Measurements from ENCODE around the gene PHF20. TPM values are rescaled to one million over a fixed set of nuclear protein-coding genes. Genes with fewer than 3 reads are reported as not detected.
"Not testable (repeated sequence)": the region's sequence is repeated elsewhere in the genome, so short reads cannot be mapped to it uniquely, and the experiment has no call there.

The PHF20 gene
- total RNA-seq, 4 donors from 2014 or later, result 28.0 to 51.7 (median 35.2) TPM

GRCh38 chr20:35743693-35744491 is 27.9 kb upstream of the PHF20 start:
- Histone ChIP-seq H3K27me3 (no peaks in the 10 kb centered on the region), H3K4me3 (replicated peaks in 1 of 3) (no peak overlapping the region), H3K9me3 (no peaks in the 10 kb centered on the region), H3K27ac (peak overlapping the region; percentile 91 to 99 (median 96)), H3K4me1 (peaks cover 18 to 24% of the 10 kb centered on the region in 2 donors), H3K36me3 (peaks cover 10 to 16% of the 10 kb centered on the region in 2 donors)
- TF ChIP-seq POLR2A (IDR thresholded peaks at IDR 0.05) (no peak), CTCF (IDR thresholded peaks at IDR 0.05) (no peak)
- peak in 1 of 2 donors; percentile 15 for DNase-seq
- WGBS, 2 donors, result 79% methylated on average over 15 of the region's 15 CpGs
- intact Hi-C loops (cut with DNase I), result loop anchor here (5.0 to 10.0 kb wide), 2 partner anchors 141 to 208 kb away; partner anchors contain the start of gene SCAND1

GRCh38 chr20:35744492-35744841 is 27.3 kb upstream of the PHF20 start:
- peaks cover 8 to 10% of the 10 kb centered on the region in 2 donors for H3K36me3 ChIP-seq
- not testable (repeated sequence) for H3K4me3 ChIP-seq (replicated peaks in 1 of 3); H3K27me3 ChIP-seq; DNase-seq; H3K9me3 ChIP-seq
- peak overlapping the region in 2 of 3 donors; percentile 96 to 99 for H3K27ac ChIP-seq
- H3K4me1 ChIP-seq, result peaks cover 18 to 20% of the 10 kb centered on the region in 2 donors
- intact Hi-C loops (cut with DNase I), result loop anchor here (5.0 to 10.0 kb wide), 2 partner anchors 140 to 208 kb away; partner anchors contain the start of gene SCAND1
- 93 to 94% methylated on average over 3 of the region's 3 CpGs for WGBS, 2 donors

- no peak overlapping the region for H3K27ac ChIP-seq
- no peak overlapping the region for H3K4me3 ChIP-seq (replicated peaks in 1 of 3)
- H3K27me3 ChIP-seq, result no peaks in the 10 kb centered on the region
- WGBS, 2 donors, result 77 to 88% methylated on average over 2 of the region's 2 CpGs
- no peaks in the 10 kb centered on the region for H3K9me3 ChIP-seq
- intact Hi-C loops (cut with DNase I), result no loop called here
- DNase-seq, result no peak
- no peak for TF ChIP-seq CTCF (IDR thresholded peaks at IDR 0.05)
- no peak for TF ChIP-seq POLR2A (IDR thresholded peaks at IDR 0.05)
- H3K4me1 ChIP-seq, result no peaks in the 10 kb centered on the region
- H3K36me3 ChIP-seq, result no peaks in the 10 kb centered on the region
Measured at GRCh38 chr20:35750611-35751010, 21.2 kb upstream of the PHF20 start.

GRCh38 chr20:35756404-35756803 is 15.4 kb upstream of the PHF20 start:
- TF ChIP-seq CTCF (IDR thresholded peaks at IDR 0.05), result no peak
- Histone ChIP-seq H3K27me3 (no peaks in the 10 kb centered on the region), H3K4me1 (no peaks in the 10 kb centered on the region), H3K27ac (no peak overlapping the region), H3K9me3 (no peaks in the 10 kb centered on the region), H3K36me3 (no peaks in the 10 kb centered on the region), H3K4me3 (replicated peaks in 1 of 3) (no peak overlapping the region)
- intact Hi-C loops (cut with DNase I), result no loop called here
- no peak for DNase-seq
- WGBS, 2 donors, result 93 to 96% methylated on average over 4 of the region's 4 CpGs

GRCh38 chr20:35757098-35757705 is 14.6 kb upstream of the PHF20 start:
- H3K27me3 ChIP-seq, result no peaks in the 10 kb centered on the region
- H3K4me1 ChIP-seq, result no peaks in the 10 kb centered on the region
- H3K4me3 ChIP-seq (replicated peaks in 1 of 3), result no peak overlapping the region
- intact Hi-C loops (cut with DNase I), result no loop called here
- no peak for TF ChIP-seq CTCF (IDR thresholded peaks at IDR 0.05)
- no peak for TF ChIP-seq POLR2A (IDR thresholded peaks at IDR 0.05)
- no peak overlapping the region for H3K27ac ChIP-seq
- WGBS, 2 donors, result 76 to 78% methylated on average over 4 of the region's 4 CpGs
- H3K36me3 ChIP-seq, result no peaks in the 10 kb centered on the region
- DNase-seq, result no peak
- no peaks in the 10 kb centered on the region for H3K9me3 ChIP-seq

- H3K4me3 ChIP-seq (replicated peaks in 1 of 3); H3K27me3 ChIP-seq; H3K9me3 ChIP-seq; H3K36me3 ChIP-seq; intact Hi-C loops (cut with DNase I); DNase-seq; H3K4me1 ChIP-seq; H3K27ac ChIP-seq: not testable (repeated sequence)
- 94% methylated on average over 11 of the region's 11 CpGs for WGBS, 2 donors
Measured at GRCh38 chr20:35761548-35761947, 10.3 kb upstream of the PHF20 start.
